ENCODE results near the gene NEAT1. TPM values are rescaled to one million over a fixed set of nuclear protein-coding genes. Genes with fewer than 3 reads are reported as not detected.
"Not testable (repeated sequence)": the region's sequence is repeated elsewhere in the genome, so short reads cannot be mapped to it uniquely, and the experiment has no call there.

The NEAT1 gene
- total RNA-seq, 1 donor: 818 TPM

DNA sequence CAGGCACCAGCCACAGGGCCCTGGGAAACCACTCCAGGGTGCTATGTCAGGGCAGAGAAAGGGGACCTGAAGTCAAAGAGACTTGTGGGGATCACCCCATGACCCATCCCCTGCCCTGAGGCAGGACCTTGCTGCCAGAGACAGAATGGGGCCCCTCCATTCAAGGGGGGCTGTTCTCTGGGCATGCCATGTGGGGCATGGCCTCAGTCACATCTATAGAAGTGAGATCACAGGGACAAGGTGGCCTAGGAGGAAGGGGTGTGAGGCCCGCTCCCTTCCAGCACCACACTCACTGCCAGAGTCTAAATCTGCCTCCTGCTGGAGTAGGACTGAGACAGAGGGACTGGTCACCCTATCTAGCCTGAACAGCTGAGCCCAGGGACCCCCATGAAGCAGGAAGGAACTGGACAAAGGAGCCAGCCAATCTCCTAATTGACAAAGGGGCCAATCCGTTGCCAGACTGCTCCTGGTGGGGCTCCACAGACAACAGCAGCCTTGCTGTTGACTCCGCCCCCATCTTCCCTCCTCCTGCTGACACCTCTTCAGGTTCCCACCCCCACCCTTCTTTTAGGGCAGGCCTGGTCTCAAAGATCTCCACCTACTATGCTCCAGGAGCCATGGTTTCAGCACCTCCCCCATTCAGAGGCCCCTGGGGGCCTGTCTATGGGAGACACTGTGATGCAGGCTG is 26.0 kb downstream of the NEAT1 start:
- peak overlapping the region; percentile 48 for H3K27ac ChIP-seq (ENCODE audit: low read depth, low read length)
- H3K4me1 ChIP-seq (ENCODE audit: insufficient read depth, low read length): peaks cover 25% of the 10 kb centered on the region
- no peaks in the 10 kb centered on the region for H3K9me3 ChIP-seq (ENCODE audit: low read depth, low read length)
- H3K27me3 ChIP-seq (ENCODE audit: insufficient read depth, low read length): no peaks in the 10 kb centered on the region
- DNase-seq (ENCODE audit: insufficient read length, low spot score, missing footprints): peak; percentile 82
- H3K4me2 ChIP-seq (ENCODE audit: insufficient read depth, low read length): no peak overlapping the region
- TF ChIP-seq, protein P1, sequence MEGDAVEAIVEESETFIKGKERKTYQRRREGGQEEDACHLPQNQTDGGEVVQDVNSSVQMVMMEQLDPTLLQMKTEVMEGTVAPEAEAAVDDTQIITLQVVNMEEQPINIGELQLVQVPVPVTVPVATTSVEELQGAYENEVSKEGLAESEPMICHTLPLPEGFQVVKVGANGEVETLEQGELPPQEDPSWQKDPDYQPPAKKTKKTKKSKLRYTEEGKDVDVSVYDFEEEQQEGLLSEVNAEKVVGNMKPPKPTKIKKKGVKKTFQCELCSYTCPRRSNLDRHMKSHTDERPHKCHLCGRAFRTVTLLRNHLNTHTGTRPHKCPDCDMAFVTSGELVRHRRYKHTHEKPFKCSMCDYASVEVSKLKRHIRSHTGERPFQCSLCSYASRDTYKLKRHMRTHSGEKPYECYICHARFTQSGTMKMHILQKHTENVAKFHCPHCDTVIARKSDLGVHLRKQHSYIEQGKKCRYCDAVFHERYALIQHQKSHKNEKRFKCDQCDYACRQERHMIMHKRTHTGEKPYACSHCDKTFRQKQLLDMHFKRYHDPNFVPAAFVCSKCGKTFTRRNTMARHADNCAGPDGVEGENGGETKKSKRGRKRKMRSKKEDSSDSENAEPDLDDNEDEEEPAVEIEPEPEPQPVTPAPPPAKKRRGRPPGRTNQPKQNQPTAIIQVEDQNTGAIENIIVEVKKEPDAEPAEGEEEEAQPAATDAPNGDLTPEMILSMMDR (IDR thresholded peaks at IDR 0.05; ENCODE audit: extremely low read depth, low read depth, low read length): no peak
- H4K20me1 ChIP-seq (ENCODE audit: insufficient read depth, low read length): peaks cover 49% of the 10 kb centered on the region
- peaks cover 37% of the 10 kb centered on the region for H3K79me2 ChIP-seq (ENCODE audit: insufficient read depth, low read length)
- no peak overlapping the region for H3K4me3 ChIP-seq (ENCODE audit: insufficient read depth, low read length)
- no peak overlapping the region for H2AFZ ChIP-seq (ENCODE audit: low read length)
- H3K36me3 ChIP-seq (ENCODE audit: insufficient read depth, low read length): peaks cover 35% of the 10 kb centered on the region

DNA sequence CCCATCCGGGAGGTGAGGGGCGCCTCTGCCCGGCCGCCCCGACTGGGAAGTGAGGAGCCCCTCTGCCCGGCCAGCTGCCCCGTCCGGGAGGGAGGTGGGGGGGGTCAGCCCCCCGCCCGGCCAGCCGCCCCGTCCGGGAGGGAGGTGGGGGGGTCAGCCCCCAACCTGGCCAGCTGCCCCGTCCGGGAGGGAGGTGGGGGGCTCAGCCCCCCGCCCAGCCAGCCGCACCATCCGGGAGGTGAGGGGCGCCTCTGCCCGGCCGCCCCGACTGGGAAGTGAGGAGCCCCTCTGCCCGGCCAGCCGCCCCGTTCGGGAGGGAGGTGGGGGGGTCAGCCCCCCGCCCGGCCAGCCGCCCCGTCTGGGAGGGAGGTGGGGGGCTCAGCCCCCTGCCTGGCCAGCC is 28.7 kb downstream of the NEAT1 start:
- Histone ChIP-seq H3K4me1 (ENCODE audit: insufficient read depth, low read length) (peaks cover 39% of the 10 kb centered on the region), H3K79me2 (ENCODE audit: insufficient read depth, low read length) (peaks cover 29% of the 10 kb centered on the region), H3K36me3 (ENCODE audit: insufficient read depth, low read length) (peaks cover 13% of the 10 kb centered on the region), H4K20me1 (ENCODE audit: insufficient read depth, low read length) (peaks cover 26% of the 10 kb centered on the region)
- H3K27ac ChIP-seq (ENCODE audit: low read depth, low read length); H2AFZ ChIP-seq (ENCODE audit: low read length); H3K27me3 ChIP-seq (ENCODE audit: insufficient read depth, low read length); H3K9me3 ChIP-seq (ENCODE audit: low read depth, low read length); DNase-seq (ENCODE audit: insufficient read length, low spot score, missing footprints); H3K4me2 ChIP-seq (ENCODE audit: insufficient read depth, low read length); H3K4me3 ChIP-seq (ENCODE audit: insufficient read depth, low read length): not testable (repeated sequence)

DNA sequence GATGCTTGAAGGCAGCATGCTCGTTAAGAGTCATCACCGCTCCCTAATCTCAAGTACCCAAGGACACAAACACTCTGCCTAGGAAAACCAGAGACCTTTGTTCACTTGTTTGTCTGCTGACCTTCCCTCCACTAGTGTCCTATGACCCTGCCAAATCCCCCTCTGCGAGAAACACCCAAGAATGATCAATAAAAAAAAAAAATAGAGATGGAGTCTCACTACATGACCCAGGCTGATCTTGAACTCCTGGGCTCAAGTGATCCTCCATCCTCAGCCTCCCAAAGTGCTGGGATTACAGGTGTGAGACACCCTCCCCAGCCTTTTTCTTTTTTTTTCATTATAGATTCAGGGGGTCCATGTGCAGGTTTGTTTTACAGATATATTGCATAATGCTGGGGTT is 29.7 kb downstream of the NEAT1 start:
- H3K4me3 ChIP-seq (ENCODE audit: insufficient read depth, low read length); H3K4me2 ChIP-seq (ENCODE audit: insufficient read depth, low read length): not testable (repeated sequence)
- H3K4me1 ChIP-seq (ENCODE audit: insufficient read depth, low read length): peaks cover 30% of the 10 kb centered on the region

DNA sequence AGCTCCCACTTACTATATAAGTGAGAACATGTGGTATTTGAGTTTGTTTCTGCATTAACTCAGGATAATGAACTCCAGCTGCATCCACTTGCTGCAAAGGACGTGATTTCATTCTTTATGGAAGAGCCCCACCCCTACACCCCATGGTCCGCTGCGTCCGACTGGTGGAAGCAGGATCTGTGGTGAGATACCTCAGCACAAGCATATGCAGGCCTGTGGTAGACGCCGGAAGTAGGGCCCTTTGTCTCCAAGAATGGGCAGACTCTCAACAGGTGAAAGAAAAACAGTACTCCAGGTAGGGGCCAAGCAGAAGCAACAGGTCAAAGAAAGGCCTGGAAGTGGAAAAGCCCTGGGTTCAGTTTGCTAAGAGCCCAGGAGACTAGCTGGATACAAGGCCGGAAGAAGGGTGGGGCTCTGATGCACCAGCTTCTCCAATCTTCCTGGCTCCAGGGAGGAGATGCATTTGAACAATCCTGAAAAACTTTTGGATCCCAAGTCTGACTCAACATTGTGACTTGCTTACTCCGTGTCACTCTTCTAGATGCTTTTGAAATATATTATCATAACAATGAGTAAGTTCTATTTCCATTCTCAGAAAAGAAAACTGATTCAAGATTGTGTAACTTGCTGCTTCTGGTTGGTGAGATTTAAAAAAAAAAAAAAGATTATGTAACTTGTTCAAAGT is 30.4 kb downstream of the NEAT1 start:
- no peaks in the 10 kb centered on the region for H3K9me3 ChIP-seq (ENCODE audit: low read depth, low read length)
- H3K4me2 ChIP-seq (ENCODE audit: insufficient read depth, low read length): peak overlapping the region; percentile 28
- H3K4me1 ChIP-seq (ENCODE audit: insufficient read depth, low read length): peaks cover 30% of the 10 kb centered on the region
- no peak overlapping the region for H3K4me3 ChIP-seq (ENCODE audit: insufficient read depth, low read length)
- peak; percentile 97 for DNase-seq (ENCODE audit: insufficient read length, low spot score, missing footprints)
- no peaks in the 10 kb centered on the region for H3K27me3 ChIP-seq (ENCODE audit: insufficient read depth, low read length)
- H2AFZ ChIP-seq (ENCODE audit: low read length): no peak overlapping the region
- TF ChIP-seq, protein P1 (IDR thresholded peaks at IDR 0.05; ENCODE audit: extremely low read depth, low read depth, low read length): no peak
- peaks cover 16% of the 10 kb centered on the region for H4K20me1 ChIP-seq (ENCODE audit: insufficient read depth, low read length)
- H3K36me3 ChIP-seq (ENCODE audit: insufficient read depth, low read length): peaks cover 8% of the 10 kb centered on the region
- peak overlapping the region; percentile 84 for H3K27ac ChIP-seq (ENCODE audit: low read depth, low read length)
- H3K79me2 ChIP-seq (ENCODE audit: insufficient read depth, low read length): peaks cover 27% of the 10 kb centered on the region

More for the DNA sequence above, 29.7 kb downstream of the NEAT1 start:
- not testable (repeated sequence) for H3K36me3 ChIP-seq (ENCODE audit: insufficient read depth, low read length); H3K27me3 ChIP-seq (ENCODE audit: insufficient read depth, low read length); H2AFZ ChIP-seq (ENCODE audit: low read length); DNase-seq (ENCODE audit: insufficient read length, low spot score, missing footprints); H3K9me3 ChIP-seq (ENCODE audit: low read depth, low read length)
- H4K20me1 ChIP-seq (ENCODE audit: insufficient read depth, low read length): peaks cover 17% of the 10 kb centered on the region
- H3K79me2 ChIP-seq (ENCODE audit: insufficient read depth, low read length): peaks cover 27% of the 10 kb centered on the region
- peak overlapping the region; percentile 84 for H3K27ac ChIP-seq (ENCODE audit: low read depth, low read length)

DNA sequence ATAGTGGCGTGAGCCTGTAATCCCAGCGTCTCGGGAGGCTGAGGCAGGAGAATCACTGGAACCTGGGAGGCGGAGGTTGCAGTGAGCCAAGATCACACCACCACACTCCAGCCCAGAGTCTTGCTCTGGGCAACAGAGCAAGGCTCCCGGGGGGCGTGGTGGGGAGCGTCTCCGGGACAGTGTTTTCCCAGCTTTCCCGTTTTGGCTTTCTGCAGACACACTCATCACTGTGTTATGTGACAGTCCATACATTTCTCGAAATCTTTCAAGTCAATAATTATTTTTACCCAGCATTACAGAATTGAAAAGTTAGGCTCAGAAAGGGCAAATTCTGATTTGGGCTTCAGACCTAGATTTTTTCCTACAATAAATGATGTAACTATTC is 31.7 kb downstream of the NEAT1 start:
- peaks cover 8% of the 10 kb centered on the region for H3K36me3 ChIP-seq (ENCODE audit: insufficient read depth, low read length)
- H3K27me3 ChIP-seq (ENCODE audit: insufficient read depth, low read length): no peaks in the 10 kb centered on the region
- peaks cover 7% of the 10 kb centered on the region for H4K20me1 ChIP-seq (ENCODE audit: insufficient read depth, low read length)
- peak overlapping the region; percentile 87 for H3K4me2 ChIP-seq (ENCODE audit: insufficient read depth, low read length)
- peaks cover 27% of the 10 kb centered on the region for H3K79me2 ChIP-seq (ENCODE audit: insufficient read depth, low read length)
- TF ChIP-seq, protein P1 (IDR thresholded peaks at IDR 0.05; ENCODE audit: extremely low read depth, low read depth, low read length): no peak
- H3K27ac ChIP-seq (ENCODE audit: low read depth, low read length): peak overlapping the region; percentile 84
- H2AFZ ChIP-seq (ENCODE audit: low read length): no peak overlapping the region
- no peaks in the 10 kb centered on the region for H3K9me3 ChIP-seq (ENCODE audit: low read depth, low read length)
- peak; percentile 89 for DNase-seq (ENCODE audit: insufficient read length, low spot score, missing footprints)
- peak overlapping the region; percentile 70 for H3K4me3 ChIP-seq (ENCODE audit: insufficient read depth, low read length)
- H3K4me1 ChIP-seq (ENCODE audit: insufficient read depth, low read length): peaks cover 30% of the 10 kb centered on the region
